ENCODE data around the gene LTF.

GRCh38 chr3:46491089-46492070, 26.7 kb upstream of the LTF start:
- TF ChIP-seq POLR2AphosphoS5 (IDR thresholded peaks at IDR 0.05) (no peak), CTCF (IDR thresholded peaks at IDR 0.05; ENCODE audit: poor library complexity, severe bottlenecking) (no peak)
